Measurements from ENCODE around the gene WIF1. TPM values are rescaled to one million over a fixed set of nuclear protein-coding genes. Genes with fewer than 3 reads are reported as not detected.

Gene WIF1
- total and polyA plus RNA-seq, 3 experiments from 2014 or later: not detected

DNA sequence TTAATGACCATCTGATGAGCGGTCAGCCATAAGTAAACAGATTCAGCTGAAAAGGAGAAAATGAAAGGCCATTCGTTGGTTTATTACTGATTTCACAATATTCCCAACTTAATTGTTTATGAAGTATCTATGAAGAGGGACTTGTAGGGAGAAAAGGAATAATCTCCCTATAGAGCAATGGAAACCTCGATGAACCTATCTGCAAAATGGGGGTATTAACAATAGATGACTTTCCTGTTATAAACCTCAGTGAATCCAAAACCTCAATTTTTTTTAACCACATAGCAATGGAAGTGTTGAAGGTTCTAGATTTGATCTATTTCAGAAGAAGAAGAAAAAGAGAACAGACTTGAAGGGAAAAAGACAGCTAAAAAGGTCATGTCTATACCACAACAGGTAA lies 2.0 kb downstream of the WIF1 start:
- peaks cover 36 to 68% of the 10 kb centered on the region in 2 donors for H3K27me3 Mint-ChIP-seq
- H3K9me3 Mint-ChIP-seq: peaks cover 0 to 2% (median 0%) of the 10 kb centered on the region in 5 donors
- no peak overlapping the region for H3K27ac Mint-ChIP-seq
- Histone ChIP-seq H3K9me3 (ENCODE audit: low read length) (no peaks in the 10 kb centered on the region), H3K27ac (ENCODE audit: low read depth, low read length) (no peak overlapping the region), H3K36me3 (ENCODE audit: insufficient read depth, low read length) (no peaks in the 10 kb centered on the region), H3K4me3 (ENCODE audit: low read length) (no peak overlapping the region), H3K4me1 (ENCODE audit: insufficient read depth, low read length) (no peaks in the 10 kb centered on the region), H3K27me3 (ENCODE audit: insufficient read depth, low read length, poor library complexity, severe bottlenecking) (peaks cover 20% of the 10 kb centered on the region)
- DNase-seq: no peak
- POLR2A ChIA-PET: no interaction called here
- peaks cover 0 to 14% (median 7%) of the 10 kb centered on the region in 3 donors for H3K4me1 Mint-ChIP-seq
- H3K36me3 Mint-ChIP-seq: no peaks in the 10 kb centered on the region
- CTCF ChIA-PET: no interaction called here
- H3K4me3 Mint-ChIP-seq: no peak overlapping the region

DNA sequence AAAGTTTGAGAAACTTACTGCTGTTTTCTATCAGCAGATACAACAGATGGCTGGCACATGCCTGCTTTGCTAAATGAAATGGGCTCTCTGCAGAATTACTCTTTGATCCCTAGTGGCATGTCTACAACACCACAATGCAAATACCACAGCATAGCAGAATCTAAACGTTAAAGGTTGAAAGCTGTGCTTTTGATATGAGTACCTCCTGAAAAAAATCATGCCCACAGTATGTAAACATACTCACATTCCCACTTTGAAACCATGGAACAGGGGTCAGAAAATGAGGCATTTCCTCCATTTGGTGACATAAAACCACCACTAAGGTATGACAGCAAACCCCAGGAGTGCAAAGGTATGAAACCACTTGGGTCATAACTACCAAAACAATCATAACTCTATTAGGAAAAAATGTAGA lies 7.5 kb downstream of the WIF1 start:
- H3K4me3 Mint-ChIP-seq: no peak overlapping the region
- H3K27me3 Mint-ChIP-seq: peaks cover 30 to 62% of the 10 kb centered on the region in 2 donors
- H3K27ac ChIP-seq (ENCODE audit: low read depth, low read length): no peak overlapping the region
- ChIA-PET POLR2A (no interaction called here), CTCF (no interaction called here)
- H3K36me3 Mint-ChIP-seq: no peaks in the 10 kb centered on the region
- no peak overlapping the region for H3K27ac Mint-ChIP-seq
- H3K4me1 Mint-ChIP-seq: no peaks in the 10 kb centered on the region
- no peaks in the 10 kb centered on the region for H3K36me3 ChIP-seq (ENCODE audit: insufficient read depth, low read length)
- DNase-seq: no peak
- H3K9me3 Mint-ChIP-seq: no peaks in the 10 kb centered on the region
- H3K4me1 ChIP-seq (ENCODE audit: insufficient read depth, low read length): no peaks in the 10 kb centered on the region
- no peaks in the 10 kb centered on the region for H3K9me3 ChIP-seq (ENCODE audit: low read length)
- no peak overlapping the region for H3K4me3 ChIP-seq (ENCODE audit: low read length)
- peaks cover 6% of the 10 kb centered on the region for H3K27me3 ChIP-seq (ENCODE audit: insufficient read depth, low read length, poor library complexity, severe bottlenecking)

DNA sequence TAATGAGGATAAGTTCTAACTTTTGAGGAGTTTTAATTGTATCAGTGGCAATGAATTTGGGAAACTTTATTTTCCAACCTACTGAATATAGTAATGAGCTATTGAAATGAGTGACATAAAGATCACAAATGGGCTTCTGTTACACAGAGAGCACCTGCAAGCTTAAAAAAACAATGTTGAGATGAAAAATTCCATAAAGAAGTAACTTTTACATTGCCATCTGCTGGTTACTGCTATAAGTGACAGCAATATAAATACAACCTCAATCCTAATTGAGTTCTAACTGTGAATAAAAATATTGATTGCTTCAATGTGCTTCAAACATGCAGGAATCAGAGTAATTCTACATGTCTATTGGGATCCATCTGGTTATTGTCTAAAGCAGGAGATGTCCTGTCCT lies 14.2 kb downstream of the WIF1 start:
- Mint-ChIP-seq H3K4me1 (no peaks in the 10 kb centered on the region), H3K4me3 (no peak overlapping the region), H3K27ac (no peak overlapping the region), H3K9me3 (no peaks in the 10 kb centered on the region), H3K27me3 (peaks cover 12 to 14% of the 10 kb centered on the region in 2 donors), H3K36me3 (no peaks in the 10 kb centered on the region)
- no peak overlapping the region for H3K27ac ChIP-seq (ENCODE audit: low read depth, low read length)
- H3K9me3 ChIP-seq (ENCODE audit: low read length): no peaks in the 10 kb centered on the region
- H3K4me3 ChIP-seq (ENCODE audit: low read length): no peak overlapping the region
- ChIA-PET POLR2A (no interaction called here), CTCF (no interaction called here)
- no peak for DNase-seq
- H3K4me1 ChIP-seq (ENCODE audit: insufficient read depth, low read length): no peaks in the 10 kb centered on the region
- no peaks in the 10 kb centered on the region for H3K27me3 ChIP-seq (ENCODE audit: insufficient read depth, low read length, poor library complexity, severe bottlenecking)
- H3K36me3 ChIP-seq (ENCODE audit: insufficient read depth, low read length): no peaks in the 10 kb centered on the region

DNA sequence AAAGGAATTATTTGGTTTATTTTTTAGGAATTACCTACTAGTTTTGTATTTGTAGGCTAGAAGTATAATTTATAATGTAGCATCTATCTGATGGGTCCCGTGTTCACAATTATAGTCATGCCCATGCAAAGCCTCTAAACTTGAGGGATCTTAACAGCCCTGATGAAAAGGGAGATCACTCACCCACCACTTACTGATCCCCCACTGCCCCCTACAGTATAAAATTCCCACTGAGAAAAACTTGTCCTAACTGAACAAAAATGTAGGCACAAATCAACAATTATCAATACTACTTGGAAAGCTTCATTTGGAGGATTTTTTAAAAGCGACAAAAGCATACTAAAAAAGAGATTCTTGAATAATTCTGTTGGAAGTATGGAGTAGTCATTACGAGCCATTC lies 21.0 kb downstream of the WIF1 start:
- H3K36me3 ChIP-seq (ENCODE audit: insufficient read depth, low read length): no peaks in the 10 kb centered on the region
- no peaks in the 10 kb centered on the region for H3K27me3 ChIP-seq (ENCODE audit: insufficient read depth, low read length, poor library complexity, severe bottlenecking)
- H3K4me1 Mint-ChIP-seq: no peaks in the 10 kb centered on the region
- ChIA-PET CTCF (no interaction called here), POLR2A (no interaction called here)
- H3K27me3 Mint-ChIP-seq: peaks cover 8 to 42% of the 10 kb centered on the region in 2 donors
- H3K36me3 Mint-ChIP-seq: no peaks in the 10 kb centered on the region
- no peaks in the 10 kb centered on the region for H3K9me3 Mint-ChIP-seq
- no peaks in the 10 kb centered on the region for H3K9me3 ChIP-seq (ENCODE audit: low read length)
- H3K27ac Mint-ChIP-seq: no peak overlapping the region
- DNase-seq: no peak
- H3K4me3 ChIP-seq (ENCODE audit: low read length): no peak overlapping the region
- H3K4me1 ChIP-seq (ENCODE audit: insufficient read depth, low read length): no peaks in the 10 kb centered on the region
- no peak overlapping the region for H3K27ac ChIP-seq (ENCODE audit: low read depth, low read length)
- no peak overlapping the region for H3K4me3 Mint-ChIP-seq

DNA sequence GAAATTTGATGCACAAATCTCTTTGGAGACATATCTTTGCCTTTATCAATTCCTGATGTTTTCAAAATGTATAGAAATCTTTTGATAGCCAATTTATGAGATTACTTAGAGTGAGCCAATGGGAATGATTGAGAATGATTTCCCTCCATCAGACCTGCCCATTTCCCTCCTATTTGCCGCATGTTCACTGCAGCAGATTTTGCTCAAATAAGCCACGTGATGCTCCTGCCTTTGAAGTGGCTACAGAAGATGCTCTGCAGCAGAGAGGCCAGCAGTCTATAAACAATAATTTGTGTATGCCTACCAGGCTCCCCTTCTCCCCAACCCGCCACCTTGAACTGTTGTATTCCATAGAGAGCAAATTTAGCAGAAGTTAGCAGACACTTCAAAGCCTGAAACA lies 21.9 kb downstream of the WIF1 start:
- peaks cover 8 to 46% of the 10 kb centered on the region in 2 donors for H3K27me3 Mint-ChIP-seq
- H3K4me3 ChIP-seq (ENCODE audit: low read length): no peak overlapping the region
- H3K9me3 ChIP-seq (ENCODE audit: low read length): no peaks in the 10 kb centered on the region
- H3K9me3 Mint-ChIP-seq: no peaks in the 10 kb centered on the region
- no peaks in the 10 kb centered on the region for H3K36me3 ChIP-seq (ENCODE audit: insufficient read depth, low read length)
- no peaks in the 10 kb centered on the region for H3K4me1 Mint-ChIP-seq
- H3K27me3 ChIP-seq (ENCODE audit: insufficient read depth, low read length, poor library complexity, severe bottlenecking): no peaks in the 10 kb centered on the region
- no peaks in the 10 kb centered on the region for H3K36me3 Mint-ChIP-seq
- ChIA-PET POLR2A (no interaction called here), CTCF (no interaction called here)
- no peak overlapping the region for H3K27ac ChIP-seq (ENCODE audit: low read depth, low read length)
- no peak overlapping the region for H3K27ac Mint-ChIP-seq
- no peaks in the 10 kb centered on the region for H3K4me1 ChIP-seq (ENCODE audit: insufficient read depth, low read length)
- H3K4me3 Mint-ChIP-seq: no peak overlapping the region
- no peak for DNase-seq

DNA sequence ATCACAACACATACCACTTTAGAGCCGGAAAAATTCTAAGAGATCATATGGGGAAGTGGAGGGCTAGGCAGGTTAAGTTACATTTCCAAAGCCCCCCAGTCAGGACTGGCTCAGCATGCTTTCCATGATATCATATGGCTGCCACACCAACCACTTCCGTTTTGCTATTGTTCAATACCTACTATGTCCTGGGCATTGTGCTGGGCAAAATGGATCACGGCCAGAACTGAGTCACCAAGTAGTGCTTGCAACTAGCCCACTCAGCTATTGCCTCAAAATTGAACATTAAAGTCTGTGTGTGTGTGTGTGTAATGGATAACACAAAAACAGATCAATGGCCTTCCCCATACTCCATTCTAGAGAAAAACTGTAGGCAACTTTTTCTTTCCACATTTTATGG lies 22.7 kb downstream of the WIF1 start:
- Mint-ChIP-seq H3K36me3 (no peaks in the 10 kb centered on the region), H3K27me3 (peaks cover 8 to 53% of the 10 kb centered on the region in 2 donors), H3K9me3 (no peaks in the 10 kb centered on the region), H3K4me3 (no peak overlapping the region), H3K4me1 (no peaks in the 10 kb centered on the region), H3K27ac (no peak overlapping the region)
- ChIA-PET POLR2A (no interaction called here), CTCF (no interaction called here)
- H3K9me3 ChIP-seq (ENCODE audit: low read length): no peaks in the 10 kb centered on the region
- H3K27ac ChIP-seq (ENCODE audit: low read depth, low read length): no peak overlapping the region
- H3K4me3 ChIP-seq (ENCODE audit: low read length): no peak overlapping the region
- no peak for DNase-seq
- no peaks in the 10 kb centered on the region for H3K27me3 ChIP-seq (ENCODE audit: insufficient read depth, low read length, poor library complexity, severe bottlenecking)
- H3K4me1 ChIP-seq (ENCODE audit: insufficient read depth, low read length): no peaks in the 10 kb centered on the region
- no peaks in the 10 kb centered on the region for H3K36me3 ChIP-seq (ENCODE audit: insufficient read depth, low read length)

DNA sequence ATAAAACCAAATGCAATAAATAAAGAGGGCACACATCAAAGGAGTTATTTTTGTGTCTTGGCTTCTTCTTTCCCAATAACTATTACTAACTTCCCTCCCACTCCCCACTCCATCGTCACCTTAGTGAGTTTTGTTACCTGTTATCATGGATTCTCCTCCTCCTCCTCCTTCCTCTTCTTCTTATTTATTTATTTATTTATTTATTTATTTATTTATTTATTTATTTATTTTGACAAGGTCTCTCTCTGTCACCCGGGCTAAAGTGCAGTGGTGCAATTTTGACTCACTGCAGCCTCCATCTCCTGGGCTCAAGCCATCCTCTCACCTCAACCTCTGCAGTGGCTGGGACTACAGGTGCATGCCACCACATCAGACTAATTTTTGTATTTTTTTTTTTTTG lies 26.4 kb downstream of the WIF1 start:
- Histone ChIP-seq H3K9me3 (ENCODE audit: low read length) (no peaks in the 10 kb centered on the region), H3K36me3 (ENCODE audit: insufficient read depth, low read length) (no peaks in the 10 kb centered on the region), H3K27me3 (ENCODE audit: insufficient read depth, low read length, poor library complexity, severe bottlenecking) (no peaks in the 10 kb centered on the region), H3K27ac (ENCODE audit: low read depth, low read length) (no peak overlapping the region), H3K4me3 (ENCODE audit: low read length) (no peak overlapping the region), H3K4me1 (ENCODE audit: insufficient read depth, low read length) (no peaks in the 10 kb centered on the region)
- H3K27ac Mint-ChIP-seq: no peak overlapping the region
- peaks cover 11 to 57% of the 10 kb centered on the region in 2 donors for H3K27me3 Mint-ChIP-seq
- no peak overlapping the region for H3K4me3 Mint-ChIP-seq
- no peaks in the 10 kb centered on the region for H3K4me1 Mint-ChIP-seq
- ChIA-PET POLR2A (no interaction called here), CTCF (no interaction called here)
- DNase-seq: no peak
- no peaks in the 10 kb centered on the region for H3K36me3 Mint-ChIP-seq
- no peaks in the 10 kb centered on the region for H3K9me3 Mint-ChIP-seq

DNA sequence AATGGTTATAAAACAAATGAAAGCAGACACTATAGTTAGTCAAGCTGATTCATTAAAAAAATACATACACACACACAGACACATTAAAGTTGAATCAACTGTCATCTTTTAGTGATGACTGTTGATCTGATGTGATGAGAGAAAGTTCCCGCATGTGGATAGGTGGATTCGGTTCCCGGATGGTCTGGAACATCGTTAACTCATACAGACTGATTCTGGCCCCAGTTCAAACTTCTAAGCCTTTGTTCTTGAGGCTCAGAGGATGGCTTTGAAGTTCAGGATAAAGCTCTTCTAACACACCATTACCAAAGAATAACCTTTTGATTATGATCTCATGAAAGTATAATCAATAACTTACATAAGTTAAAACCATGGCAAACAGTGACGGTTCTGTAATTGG lies 27.5 kb downstream of the WIF1 start:
- POLR2A ChIA-PET: no interaction called here
- no peaks in the 10 kb centered on the region for H3K27me3 ChIP-seq (ENCODE audit: insufficient read depth, low read length, poor library complexity, severe bottlenecking)
- H3K36me3 Mint-ChIP-seq: no peaks in the 10 kb centered on the region

DNA sequence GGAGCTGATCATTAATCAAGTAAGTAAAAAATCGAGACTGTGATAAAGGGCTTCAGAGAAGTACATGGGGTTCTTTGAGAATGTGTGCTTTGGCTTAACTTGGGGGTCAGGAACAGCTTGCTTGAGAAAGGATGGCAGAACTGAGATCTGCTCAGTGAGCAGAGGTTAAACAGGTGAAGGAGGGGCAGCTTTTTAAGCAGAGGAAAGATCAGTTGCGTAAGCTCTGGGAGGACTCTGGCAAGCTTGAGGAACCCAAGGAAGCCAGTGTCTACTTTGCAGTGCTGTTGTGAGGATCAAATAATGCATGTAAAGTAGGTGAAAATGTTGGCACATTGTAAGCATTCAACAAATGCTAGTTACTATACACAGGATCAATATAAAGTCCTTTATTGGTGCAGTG lies 30.6 kb downstream of the WIF1 start:
- Histone ChIP-seq H3K4me1 (ENCODE audit: insufficient read depth, low read length) (no peaks in the 10 kb centered on the region), H3K9me3 (ENCODE audit: low read length) (no peaks in the 10 kb centered on the region), H3K27me3 (ENCODE audit: insufficient read depth, low read length, poor library complexity, severe bottlenecking) (no peaks in the 10 kb centered on the region), H3K4me3 (ENCODE audit: low read length) (no peak overlapping the region), H3K36me3 (ENCODE audit: insufficient read depth, low read length) (no peaks in the 10 kb centered on the region), H3K27ac (ENCODE audit: low read depth, low read length) (no peak overlapping the region)
- H3K27ac Mint-ChIP-seq: no peak overlapping the region
- peaks cover 5 to 34% of the 10 kb centered on the region in 2 donors for H3K27me3 Mint-ChIP-seq
- H3K9me3 Mint-ChIP-seq: no peaks in the 10 kb centered on the region
- no peak overlapping the region for H3K4me3 Mint-ChIP-seq
- no peaks in the 10 kb centered on the region for H3K4me1 Mint-ChIP-seq
- CTCF ChIA-PET: no interaction called here
- POLR2A ChIA-PET: no interaction called here
- H3K36me3 Mint-ChIP-seq: no peaks in the 10 kb centered on the region
- DNase-seq: no peak

More for the DNA sequence above, 27.5 kb downstream of the WIF1 start:
- Histone ChIP-seq H3K36me3 (ENCODE audit: insufficient read depth, low read length) (no peaks in the 10 kb centered on the region), H3K27ac (ENCODE audit: low read depth, low read length) (no peak overlapping the region), H3K9me3 (ENCODE audit: low read length) (no peaks in the 10 kb centered on the region), H3K4me3 (ENCODE audit: low read length) (no peak overlapping the region), H3K4me1 (ENCODE audit: insufficient read depth, low read length) (no peaks in the 10 kb centered on the region)
- CTCF ChIA-PET: interaction anchor here (0.8 kb wide), 1 partner anchor 11 kb away, joined by 3 read pairs; no protein-coding TSS in a partner anchor
- H3K4me1 Mint-ChIP-seq: no peaks in the 10 kb centered on the region
- H3K4me3 Mint-ChIP-seq: no peak overlapping the region
- no peak overlapping the region for H3K27ac Mint-ChIP-seq
- peaks cover 6 to 47% of the 10 kb centered on the region in 2 donors for H3K27me3 Mint-ChIP-seq
- H3K9me3 Mint-ChIP-seq: no peaks in the 10 kb centered on the region
- DNase-seq: no peak

All from CD8-positive, alpha-beta memory T cell (primary cell).